Stomach (tissue), 4 donors: Measurements from ENCODE around the gene NPAS3.

Experiments used
- EP300 ChIP-seq: sonication (generic); formaldehyde crosslinking; IDR thresholded peaks from one replicate; pipeline ENCODE4 v1.6.1; 2017; ENCODE audit warnings: antibody characterized with exemption
- POLR2A ChIP-seq, 4 donors: fragments of 450-650 bp; IDR thresholded peaks; one replicate each; pipeline ENCODE4 v1.6.1; 2016; ENCODE audit warnings: antibody characterized with exemption in 4 of 4, control low read depth in 2 of 4, mild to moderate bottlenecking in 1 of 4, moderate library complexity in 1 of 4
- POLR2AphosphoS5 ChIP-seq, 3 donors: sonication (generic); formaldehyde crosslinking; IDR thresholded peaks; one replicate each; pipeline ENCODE4 v1.6.1; 2016; ENCODE audit warnings: antibody characterized with exemption in 3 of 3
- TF ChIP-seq, protein P1 (sequence below), 7 experiments: fragments of 450-650 bp in 4 of 7; fragments of 200-600 bp in 3 of 7; sonication (generic) in 3 of 7; IDR thresholded peaks; one replicate each; pipeline ENCODE4 v1.5.1; 2016 to 2019; ENCODE audit warnings: antibody characterized with exemption in 7 of 7, control low read depth in 2 of 7, mild to moderate bottlenecking in 1 of 7

DNA sequence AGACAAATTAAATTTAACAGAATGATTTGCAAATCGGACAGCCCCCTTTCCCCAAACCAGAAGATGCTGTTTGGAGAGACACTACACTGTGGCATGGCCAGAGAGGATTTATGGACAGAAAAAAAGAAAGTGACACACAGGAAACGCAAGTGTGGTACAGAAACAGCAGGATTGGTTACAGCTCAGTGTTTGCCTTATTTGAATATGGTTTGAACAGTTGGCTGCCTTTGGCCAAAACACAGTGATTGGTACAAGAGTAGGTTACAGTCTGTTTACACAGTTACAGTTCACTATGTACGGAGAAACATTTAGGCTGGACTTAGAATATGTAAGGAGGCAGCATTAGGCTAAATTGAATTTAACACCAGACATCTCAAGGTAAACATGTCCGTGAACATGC lies 335.3 kb downstream of the NPAS3 start:
- TF ChIP-seq POLR2A (IDR thresholded peaks at IDR 0.05) (no peak), POLR2AphosphoS5 (IDR thresholded peaks at IDR 0.05) (no peak), EP300 (no peak)
- TF ChIP-seq, protein P1, sequence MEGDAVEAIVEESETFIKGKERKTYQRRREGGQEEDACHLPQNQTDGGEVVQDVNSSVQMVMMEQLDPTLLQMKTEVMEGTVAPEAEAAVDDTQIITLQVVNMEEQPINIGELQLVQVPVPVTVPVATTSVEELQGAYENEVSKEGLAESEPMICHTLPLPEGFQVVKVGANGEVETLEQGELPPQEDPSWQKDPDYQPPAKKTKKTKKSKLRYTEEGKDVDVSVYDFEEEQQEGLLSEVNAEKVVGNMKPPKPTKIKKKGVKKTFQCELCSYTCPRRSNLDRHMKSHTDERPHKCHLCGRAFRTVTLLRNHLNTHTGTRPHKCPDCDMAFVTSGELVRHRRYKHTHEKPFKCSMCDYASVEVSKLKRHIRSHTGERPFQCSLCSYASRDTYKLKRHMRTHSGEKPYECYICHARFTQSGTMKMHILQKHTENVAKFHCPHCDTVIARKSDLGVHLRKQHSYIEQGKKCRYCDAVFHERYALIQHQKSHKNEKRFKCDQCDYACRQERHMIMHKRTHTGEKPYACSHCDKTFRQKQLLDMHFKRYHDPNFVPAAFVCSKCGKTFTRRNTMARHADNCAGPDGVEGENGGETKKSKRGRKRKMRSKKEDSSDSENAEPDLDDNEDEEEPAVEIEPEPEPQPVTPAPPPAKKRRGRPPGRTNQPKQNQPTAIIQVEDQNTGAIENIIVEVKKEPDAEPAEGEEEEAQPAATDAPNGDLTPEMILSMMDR (IDR thresholded peaks at IDR 0.05), result no peak
